Epithelial cell of umbilical artery (primary cell): Measurements from ENCODE around the gene RGR. TPM values are rescaled to one million over a fixed set of nuclear protein-coding genes. Genes with fewer than 3 reads are reported as not detected.

Experiments used
- total RNA-seq: library from RNA; depleted of rRNA; stranded (reverse); fragments of >200 nt; gene quantifications from 2 replicates; pipeline ENCODE4 v1.2.3, GENCODE V29; 2014

Gene RGR, protein sequence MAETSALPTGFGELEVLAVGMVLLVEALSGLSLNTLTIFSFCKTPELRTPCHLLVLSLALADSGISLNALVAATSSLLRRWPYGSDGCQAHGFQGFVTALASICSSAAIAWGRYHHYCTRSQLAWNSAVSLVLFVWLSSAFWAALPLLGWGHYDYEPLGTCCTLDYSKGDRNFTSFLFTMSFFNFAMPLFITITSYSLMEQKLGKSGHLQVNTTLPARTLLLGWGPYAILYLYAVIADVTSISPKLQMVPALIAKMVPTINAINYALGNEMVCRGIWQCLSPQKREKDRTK
- not detected in 2 replicates for total RNA-seq

DNA sequence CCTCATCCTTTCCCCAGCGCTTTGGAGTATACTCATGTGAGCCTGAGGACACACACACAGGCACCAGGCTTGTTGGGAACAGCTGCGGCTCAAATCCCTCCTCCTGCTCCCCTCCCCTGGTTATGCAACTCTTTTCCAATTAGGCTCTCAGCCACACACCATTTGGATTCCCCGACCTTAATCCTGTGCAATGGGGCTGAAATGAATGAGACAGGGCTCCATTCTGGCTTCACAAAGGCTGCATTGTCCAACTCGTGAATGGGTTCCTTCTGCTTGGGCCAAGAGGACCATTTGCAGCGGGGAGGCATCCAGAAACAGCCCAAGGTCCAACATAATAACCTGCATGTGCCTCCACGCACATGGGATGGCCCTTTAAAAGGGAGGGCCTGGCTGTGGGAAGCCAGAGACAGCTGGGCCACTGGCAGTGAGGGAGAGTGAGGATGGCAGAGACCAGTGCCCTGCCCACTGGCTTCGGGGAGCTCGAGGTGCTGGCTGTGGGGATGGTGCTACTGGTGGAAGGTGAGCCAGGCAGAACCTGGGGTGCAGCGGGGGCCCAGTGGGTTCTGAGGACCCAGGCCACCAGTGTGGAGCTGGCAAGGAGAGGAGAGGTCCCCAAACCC, at the start of gene RGR:
Gene RGR (plus strand): TSS at position 403 of the 620 bp plus-strand sequence. CDS start 38 bp downstream, at position 441.

DNA sequence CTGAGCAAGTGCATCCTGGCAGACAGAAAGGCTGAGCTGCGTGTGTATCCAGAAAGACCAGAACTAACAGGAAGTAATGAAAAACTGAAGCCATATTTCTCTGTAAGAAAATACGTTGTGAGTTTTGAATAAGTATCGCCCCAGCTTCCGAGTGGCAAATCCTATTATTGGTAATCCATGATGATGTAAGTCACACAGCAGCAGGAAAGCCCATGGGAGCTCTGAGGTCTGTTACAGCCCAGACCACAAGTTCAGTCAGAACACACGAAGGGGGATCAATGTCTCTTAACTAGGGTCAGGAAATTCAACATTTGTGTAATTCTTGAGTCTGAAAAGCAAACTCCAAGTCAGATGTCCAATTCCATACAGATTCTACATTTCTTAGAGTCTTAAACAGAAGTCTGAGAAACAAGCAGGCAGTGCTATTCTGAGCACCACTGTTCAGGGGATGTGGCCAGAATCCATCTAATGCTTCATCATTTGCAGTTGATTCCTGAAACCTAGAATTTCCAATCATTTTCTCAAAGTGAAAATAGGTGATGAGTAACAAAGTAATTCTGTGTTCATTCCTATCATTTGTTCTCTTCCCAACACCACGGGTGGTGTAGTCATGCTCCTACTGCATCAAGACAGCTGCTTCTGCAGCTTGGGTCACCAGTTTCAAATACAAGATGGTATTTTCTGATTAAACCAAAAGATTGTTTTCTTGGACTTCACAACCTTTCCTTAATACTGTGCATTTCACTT, 19.3 kb upstream of the RGR start, which contains the start of gene LRIT2:
Gene LRIT2 (minus strand): TSS at position 118 of the 747 bp plus-strand sequence. CDS start 24 bp downstream, at position 94.

DNA sequence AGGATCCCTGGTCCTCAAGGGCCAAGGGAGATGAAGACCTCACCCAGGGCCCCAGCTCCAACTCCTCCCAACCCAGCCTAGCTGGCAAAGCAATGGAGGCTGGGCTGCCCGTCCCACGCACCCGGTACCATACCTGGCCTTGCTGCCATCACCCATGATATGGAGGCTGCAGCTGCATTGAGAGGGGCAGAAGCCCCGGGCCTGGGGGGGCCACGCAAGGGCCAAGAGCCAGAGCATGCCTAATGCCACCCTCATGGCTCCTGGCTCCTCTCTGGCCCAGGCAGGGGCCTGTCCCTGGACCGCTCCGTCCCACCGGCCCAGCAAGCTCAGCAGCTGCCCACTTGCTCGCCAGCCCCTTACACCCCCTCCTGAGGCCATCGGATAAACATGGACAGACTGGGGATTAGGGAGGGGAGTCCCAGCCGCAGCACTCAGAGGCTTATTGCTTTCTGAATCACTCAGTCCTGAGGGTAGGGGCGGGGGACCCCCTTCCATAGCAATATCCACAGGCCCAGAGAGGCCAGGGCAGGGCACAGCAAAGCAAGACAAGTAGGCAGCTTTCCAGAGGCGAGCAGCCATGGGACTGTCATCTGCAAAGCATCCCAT, 3.6 kb upstream of the RGR start, which contains the start of gene LRIT1:
Gene LRIT1 (minus strand): TSS at position 362 of the 606 bp plus-strand sequence. CDS start 107 bp downstream, at position 255.

Other genes starting within 250 kb of the RGR start
- gene GHITM, start 105.5 kb upstream of the RGR start, total RNA-seq: 196 and 229 TPM in 2 replicates
- gene GPR15LG, start 71.3 kb upstream of the RGR start, total RNA-seq: not detected in 2 replicates
- gene CDHR1, start 50.5 kb upstream of the RGR start, total RNA-seq: under 0.01 TPM in 2 replicates
- gene LRIT2, start 19.5 kb upstream of the RGR start, total RNA-seq: not detected in 2 replicates
- gene LRIT1, start 3.5 kb upstream of the RGR start, total RNA-seq: not detected in 2 replicates
- gene CCSER2, start 83.5 kb downstream of the RGR start, total RNA-seq: 18.8 and 26.4 TPM in 2 replicates